ENCODE measurements around the gene RAD52. TPM values are rescaled to one million over a fixed set of nuclear protein-coding genes. Genes with fewer than 3 reads are reported as not detected.

The RAD52 gene
- total RNA-seq, 4 donors from 2014 or later = 6.6 to 18.8 (median 11.6) TPM

GRCh38 chr12:922285-922684 is 27.2 kb downstream of the RAD52 start:
- H3K4me3 ChIP-seq = no peak overlapping the region
- no peaks in the 10 kb centered on the region for H3K27me3 ChIP-seq
- TF ChIP-seq EP300 (IDR thresholded peaks at IDR 0.05) (no peak), POLR2A (IDR thresholded peaks at IDR 0.05; ENCODE audit: low read depth) (no peak), CTCF (IDR thresholded peaks at IDR 0.05) (no peak), POLR2AphosphoS5 (IDR thresholded peaks at IDR 0.05) (no peak)
- WGBS = 55% methylated on average over 2 of the region's 2 CpGs
- DNase-seq (ENCODE audit: extremely low spot score) = no peak
- H3K9me3 ChIP-seq = no peaks in the 10 kb centered on the region
- peaks cover 27 to 83% (median 74%) of the 10 kb centered on the region in 4 donors for H3K36me3 ChIP-seq
- intact Hi-C loops (cut with DNase I) = no loop called here
- H3K4me1 ChIP-seq = peaks cover 0 to 7% (median 2%) of the 10 kb centered on the region in 4 donors
- H3K27ac ChIP-seq (replicated peaks in 1 of 4) = no peak overlapping the region

DNA sequence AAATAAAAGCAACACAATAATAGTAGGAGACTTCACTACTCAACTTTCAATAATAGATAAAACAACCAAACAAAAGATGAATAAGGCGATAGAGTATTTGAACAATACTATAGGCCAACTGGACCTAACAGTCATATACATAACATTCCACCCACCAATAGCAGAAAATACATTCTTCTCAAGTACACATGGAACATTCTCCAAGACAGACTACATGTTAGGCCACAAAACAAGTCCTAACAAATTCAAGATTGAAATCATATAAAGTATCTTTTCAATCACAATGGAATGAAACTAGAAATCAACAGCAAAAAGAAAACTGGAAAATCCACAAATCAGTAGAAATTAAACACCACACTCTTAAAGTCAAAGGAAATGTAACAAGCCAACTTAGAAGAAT is 28.8 kb downstream of the RAD52 start:
- no peak overlapping the region for H3K27ac ChIP-seq (replicated peaks in 1 of 4)
- TF ChIP-seq EP300 (IDR thresholded peaks at IDR 0.05) (no peak), CTCF (IDR thresholded peaks at IDR 0.05) (no peak), POLR2AphosphoS5 (IDR thresholded peaks at IDR 0.05) (no peak)
- H3K36me3 ChIP-seq = peaks cover 23 to 83% (median 73%) of the 10 kb centered on the region in 4 donors
- H3K9me3 ChIP-seq = no peaks in the 10 kb centered on the region
- no peak for DNase-seq (ENCODE audit: extremely low spot score)
- WGBS = 100% methylated on average over 1 of the region's 1 CpG
- no peak overlapping the region for H3K4me3 ChIP-seq
- intact Hi-C loops (cut with DNase I) = no loop called here
- peaks cover 0 to 7% (median 2%) of the 10 kb centered on the region in 4 donors for H3K4me1 ChIP-seq
- H3K27me3 ChIP-seq = no peaks in the 10 kb centered on the region

DNA sequence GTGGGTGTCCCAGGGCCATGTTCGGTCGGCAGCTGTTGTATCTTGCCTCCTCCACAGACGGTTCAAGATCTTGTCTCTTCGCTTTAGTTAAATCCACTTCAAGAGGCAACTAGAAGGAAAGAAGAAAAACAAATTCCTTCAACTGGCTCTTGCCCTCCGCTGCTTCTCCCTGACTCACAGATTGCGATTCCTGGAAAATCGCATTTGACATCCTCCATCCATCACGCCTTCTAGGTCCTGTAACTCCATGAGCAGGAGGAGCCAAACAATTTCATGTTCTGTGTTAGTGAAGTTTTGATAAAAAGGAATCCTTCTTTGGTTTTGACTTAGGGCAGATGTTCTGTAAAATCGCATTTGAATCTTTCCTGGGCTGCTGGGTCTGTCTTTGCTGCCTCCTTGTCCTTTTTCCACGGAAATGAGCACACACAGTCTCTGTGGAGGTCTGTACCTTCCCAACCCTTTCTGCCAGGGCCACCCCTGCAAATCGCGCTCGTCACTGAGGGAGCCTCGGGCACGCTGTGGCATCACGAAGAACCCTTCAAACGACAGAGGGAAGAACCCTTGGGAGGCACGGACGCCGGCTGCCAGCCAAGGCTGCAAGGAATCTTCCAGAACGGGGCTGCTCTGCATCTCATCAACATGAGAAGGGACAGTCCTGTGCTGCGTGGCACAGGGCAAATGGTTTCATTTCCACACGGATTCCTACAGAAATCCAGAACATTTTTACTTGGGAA is 32.6 kb downstream of the RAD52 start:
- Histone ChIP-seq H3K27me3 (no peaks in the 10 kb centered on the region), H3K4me1 (peaks cover 0 to 5% (median 1%) of the 10 kb centered on the region in 4 donors), H3K36me3 (peaks cover 17 to 81% (median 71%) of the 10 kb centered on the region in 4 donors), H3K9me3 (no peaks in the 10 kb centered on the region), H3K27ac (replicated peaks in 1 of 4) (no peak overlapping the region), H3K4me3 (no peak overlapping the region)
- 85% methylated on average over 23 of the region's 23 CpGs for WGBS
- no peak for DNase-seq (ENCODE audit: extremely low spot score)
- intact Hi-C loops (cut with DNase I) = no loop called here
- no peak for TF ChIP-seq POLR2A (IDR thresholded peaks at IDR 0.05; ENCODE audit: low read depth)

GRCh38 chr12:916240-916639 is 33.3 kb downstream of the RAD52 start:
- no peak for DNase-seq (ENCODE audit: extremely low spot score)
- no peaks in the 10 kb centered on the region for H3K9me3 ChIP-seq
- H3K27me3 ChIP-seq = no peaks in the 10 kb centered on the region
- WGBS = 78% methylated on average over 27 of the region's 27 CpGs
- TF ChIP-seq POLR2A (IDR thresholded peaks at IDR 0.05; ENCODE audit: low read depth) = no peak
- no peak for TF ChIP-seq EP300 (IDR thresholded peaks at IDR 0.05)
- no peak for TF ChIP-seq CTCF (IDR thresholded peaks at IDR 0.05)
- no peak for TF ChIP-seq POLR2AphosphoS5 (IDR thresholded peaks at IDR 0.05)
- no peak overlapping the region for H3K4me3 ChIP-seq
- H3K4me1 ChIP-seq = peaks cover 0 to 11% (median 5%) of the 10 kb centered on the region in 4 donors
- intact Hi-C loops (cut with DNase I) = no loop called here
- peaks cover 17 to 81% (median 68%) of the 10 kb centered on the region in 4 donors for H3K36me3 ChIP-seq
- H3K27ac ChIP-seq (replicated peaks in 1 of 4) = no peak overlapping the region

GRCh38 chr12:915090-915489 is 34.4 kb downstream of the RAD52 start:
- intact Hi-C loops (cut with DNase I) = no loop called here
- no peaks in the 10 kb centered on the region for H3K9me3 ChIP-seq
- WGBS = 78% methylated on average over 5 of the region's 5 CpGs
- peaks cover 17 to 86% (median 74%) of the 10 kb centered on the region in 4 donors for H3K36me3 ChIP-seq
- no peak overlapping the region for H3K4me3 ChIP-seq
- no peak for TF ChIP-seq POLR2AphosphoS5 (IDR thresholded peaks at IDR 0.05)
- no peak for TF ChIP-seq CTCF (IDR thresholded peaks at IDR 0.05)
- TF ChIP-seq POLR2A (IDR thresholded peaks at IDR 0.05; ENCODE audit: low read depth) = no peak
- TF ChIP-seq EP300 (IDR thresholded peaks at IDR 0.05) = no peak
- no peaks in the 10 kb centered on the region for H3K27me3 ChIP-seq
- DNase-seq (ENCODE audit: extremely low spot score) = no peak
- no peak overlapping the region for H3K27ac ChIP-seq (replicated peaks in 1 of 4)
- H3K4me1 ChIP-seq = peaks cover 0 to 21% (median 5%) of the 10 kb centered on the region in 4 donors
